ENCODE measurements around the gene ZNF783.
"Not testable (repeated sequence)": the region's sequence is repeated elsewhere in the genome, so short reads cannot be mapped to it uniquely, and the experiment has no call there.

ZNF783 gene

GRCh38 chr7:149229526-149229925, 32.5 kb upstream of the ZNF783 start:
- no peak overlapping the region for H3K27ac ChIP-seq
- no peak for TF ChIP-seq ZFX (IDR thresholded peaks at IDR 0.05)
- no peak for TF ChIP-seq CTCF (conservative IDR thresholded peaks at IDR 0.05)

- H3K27ac ChIP-seq = no peak overlapping the region
- TF ChIP-seq ZFX (IDR thresholded peaks at IDR 0.05) (no peak), CTCF (conservative IDR thresholded peaks at IDR 0.05) (no peak)
Observed at GRCh38 chr7:149232362-149232761, 29.6 kb upstream of the ZNF783 start.

GRCh38 chr7:149233655-149234204, 28.3 kb upstream of the ZNF783 start:
- not testable (repeated sequence) for H3K27ac ChIP-seq

- no peak overlapping the region; the same call in 1 of the 2 replicates for H3K27ac ChIP-seq
- TF ChIP-seq ZFX (IDR thresholded peaks at IDR 0.05) (no peak), CTCF (conservative IDR thresholded peaks at IDR 0.05) (no peak)
Observed at GRCh38 chr7:149237502-149237901, 24.5 kb upstream of the ZNF783 start.

GRCh38 chr7:149238051-149238450, 23.9 kb upstream of the ZNF783 start:
- H3K27ac ChIP-seq = no peak overlapping the region; the same call in 1 of the 2 replicates
- no peak for TF ChIP-seq ZFX (IDR thresholded peaks at IDR 0.05)
- no peak for TF ChIP-seq CTCF (conservative IDR thresholded peaks at IDR 0.05)

GRCh38 chr7:149239345-149240143, 22.5 kb upstream of the ZNF783 start, which contains the start of gene ZNF212:
ZNF212 (plus strand) TSS chr7:149239651; CDS start chr7:149239779, 128 bp downstream.
- peak; percentile 100 for TF ChIP-seq CTCF (conservative IDR thresholded peaks at IDR 0.05)
- TF ChIP-seq ZFX (IDR thresholded peaks at IDR 0.05) = no peak
- H3K27ac ChIP-seq = peak within 1 kb of the TSS; percentile 68

GRCh38 chr7:149240637-149241036, 21.4 kb upstream of the ZNF783 start:
- no peak overlapping the region for H3K27ac ChIP-seq
- TF ChIP-seq ZFX (IDR thresholded peaks at IDR 0.05) (no peak), CTCF (conservative IDR thresholded peaks at IDR 0.05) (no peak)
